Neural cell (in vitro differentiated cells): ENCODE measurements around the gene ASIC3. TPM values are rescaled to one million over a fixed set of nuclear protein-coding genes. Genes with fewer than 3 reads are reported as not detected.

Source experiments
- H2AFZ ChIP-seq: fragments of 200-600, 300-800 bp; sonication (generic), shearing (Covaris generic); 2 replicates; pipeline ENCODE4 v1.6.0; 2014; ENCODE audit warnings: low read depth, mild to moderate bottlenecking, antibody characterized with exemption, low read length, moderate library complexity
- H3F3A ChIP-seq: fragments of 200-600 bp; shearing (Covaris generic); 2 replicates; pipeline ENCODE4 v1.6.1; 2016; ENCODE audit warnings: mild to moderate bottlenecking, moderate library complexity, mixed read lengths, antibody characterized with exemption, low read length; ENCODE audit not compliant: insufficient read depth, poor library complexity, severe bottlenecking
- H3K27ac ChIP-seq: fragments of 200-600, 300-800 bp; sonication (generic), shearing (Covaris generic); 2 replicates; pipeline ENCODE4 v1.5.1; 2014; ENCODE audit warnings: mild to moderate bottlenecking, low read length, moderate library complexity
- H3K27me3 ChIP-seq: fragments of 300-800, 200-600 bp; sonication (generic), shearing (Covaris generic); 2 replicates; pipeline ENCODE4 v1.6.0; 2014; ENCODE audit warnings: mild to moderate bottlenecking, low read depth, low read length, moderate library complexity; ENCODE audit not compliant: insufficient read depth
- H3K36me3 ChIP-seq: fragments of 300-800, 200-600 bp; sonication (generic), shearing (Covaris generic); 2 replicates; pipeline ENCODE4 v1.5.1; 2014; ENCODE audit warnings: mild to moderate bottlenecking, antibody characterized with exemption, low read length, moderate library complexity; ENCODE audit not compliant: insufficient read depth
- H3K4me2 ChIP-seq: fragments of 300-800, 200-600 bp; sonication (generic), shearing (Covaris generic); 2 replicates; pipeline ENCODE4 v1.6.0; 2014; ENCODE audit warnings: mild to moderate bottlenecking, low read length
- H3K4me3 ChIP-seq: fragments of 300-800, 200-600 bp; sonication (generic), shearing (Covaris generic); 2 replicates; pipeline ENCODE4 v1.5.1; 2014; ENCODE audit warnings: mild to moderate bottlenecking, low read length, moderate library complexity
- H3K79me2 ChIP-seq: fragments of 200-600 bp; shearing (Covaris generic); replicated peaks from 2 replicates; pipeline ENCODE4 v1.6.0; 2014; ENCODE audit warnings: mild to moderate bottlenecking, low read length, moderate library complexity; ENCODE audit not compliant: insufficient read depth
- H3K9ac ChIP-seq: fragments of 300-800, 200-600 bp; sonication (generic), shearing (Covaris generic); 2 replicates; pipeline ENCODE4 v1.6.1; 2016; ENCODE audit warnings: mild to moderate bottlenecking, low read length, mixed read lengths
- H3K9me2 ChIP-seq: fragments of 200-600 bp; shearing (Covaris generic); 2 replicates; pipeline ENCODE4 v1.6.1; 2016; ENCODE audit warnings: mild to moderate bottlenecking, low read length, mixed read lengths; ENCODE audit not compliant: insufficient read depth
- H3K9me3 ChIP-seq: fragments of 200-600, 300-800 bp; sonication (generic), shearing (Covaris generic); 2 replicates; pipeline ENCODE4 v1.6.1; 2016; ENCODE audit warnings: mild to moderate bottlenecking, mixed run types, low read length, moderate library complexity, mixed read lengths
- H4K20me1 ChIP-seq: fragments of 200-600 bp; shearing (Covaris generic); 2 replicates; pipeline ENCODE4 v1.6.1; 2016; ENCODE audit warnings: mild to moderate bottlenecking, mixed run types; ENCODE audit not compliant: insufficient read depth
- EP300 ChIP-seq: fragments of 450-650 bp; conservative IDR thresholded peaks from 2 replicates; pipeline ENCODE4 v1.6.1; 2014; ENCODE audit warnings: antibody characterized with exemption, mild to moderate bottlenecking, moderate library complexity; ENCODE audit not compliant: poor library complexity, severe bottlenecking
- EZH2 ChIP-seq: fragments of 200-600, 300-800 bp; shearing (Covaris generic), sonication (generic); IDR thresholded peaks from 2 replicates; pipeline ENCODE4 v1.6.1; 2014; ENCODE audit warnings: antibody characterized with exemption, low read length, borderline replicate concordance, mild to moderate bottlenecking; ENCODE audit not compliant: insufficient read depth, poor library complexity, severe bottlenecking
- MXI1 ChIP-seq: fragments of 450-650 bp; conservative IDR thresholded peaks from 2 replicates; pipeline ENCODE4 v1.6.1; 2014; ENCODE audit warnings: antibody characterized with exemption, mild to moderate bottlenecking; ENCODE audit not compliant: poor library complexity, severe bottlenecking
- POLR2AphosphoS5 ChIP-seq: IDR thresholded peaks from 2 replicates; pipeline ENCODE4 v1.6.1; 2012
- RAD21 ChIP-seq: fragments of 450-650 bp; conservative IDR thresholded peaks from 2 replicates; pipeline ENCODE4 v1.6.1; 2014; ENCODE audit warnings: antibody characterized with exemption, mild to moderate bottlenecking, moderate library complexity
- SMC3 ChIP-seq: fragments of 450-650 bp; conservative IDR thresholded peaks from 2 replicates; pipeline ENCODE4 v1.6.1; 2014; ENCODE audit warnings: antibody characterized with exemption, mild to moderate bottlenecking, moderate library complexity; ENCODE audit not compliant: poor library complexity
- TAF1 ChIP-seq: IDR thresholded peaks from 2 replicates; pipeline ENCODE4 v1.6.1; 2012; ENCODE audit warnings: low read depth
- polyA plus RNA-seq: library from polyadenylated mRNA; depleted of rRNA; stranded (reverse); fragments of >200 nt; gene quantifications from 2 replicates; pipeline ENCODE4 v1.2.3, GENCODE V29; 2014
- TF ChIP-seq, protein P1 (sequence below): IDR thresholded peaks from 2 replicates; pipeline ENCODE4 v1.6.1; 2012; ENCODE audit warnings: borderline replicate concordance
- TF ChIP-seq, protein P2 (sequence below): fragments of 450-650 bp; IDR thresholded peaks from 2 replicates; pipeline ENCODE4 v1.5.1; 2014; ENCODE audit warnings: antibody characterized with exemption, mild to moderate bottlenecking, moderate library complexity; ENCODE audit not compliant: poor library complexity, severe bottlenecking

The ASIC3 gene
- polyA plus RNA-seq, 1 donor from 2014 or later = 3.3 TPM

DNA sequence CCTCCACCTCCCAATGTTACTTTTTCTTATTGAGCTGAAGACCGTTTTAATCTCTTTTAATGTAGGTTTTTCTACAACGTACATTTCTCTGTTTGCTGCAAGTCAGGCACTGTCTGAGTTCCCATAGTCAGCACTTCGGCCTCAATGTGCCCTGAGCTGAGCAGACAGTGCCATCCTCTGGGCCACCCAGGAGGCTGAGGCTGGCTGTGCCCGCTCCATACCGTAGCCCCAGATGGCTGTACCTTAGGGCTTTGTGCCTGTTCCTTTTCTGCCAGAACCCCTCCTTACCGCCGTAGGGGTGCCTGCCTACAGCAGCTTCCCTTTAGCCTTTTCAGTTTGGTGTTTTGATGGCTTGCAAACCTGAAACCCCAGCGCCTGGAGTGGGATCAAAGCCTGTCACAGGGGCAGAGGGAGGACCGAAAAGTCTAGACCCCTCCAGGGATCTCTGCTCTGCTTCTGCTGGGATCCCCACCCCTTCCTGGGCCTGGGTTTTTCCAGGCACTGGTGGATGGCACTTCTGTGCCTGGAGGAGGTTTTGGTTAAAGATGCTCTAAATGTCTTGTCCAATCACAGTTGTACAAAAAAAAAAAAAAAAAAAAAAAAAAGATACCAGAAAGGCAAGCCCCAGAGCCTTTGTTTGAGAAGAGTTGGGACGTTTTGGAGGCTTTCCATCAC lies 46.9 kb downstream of the ASIC3 start:
- no peak overlapping the region for H3K27ac ChIP-seq

DNA sequence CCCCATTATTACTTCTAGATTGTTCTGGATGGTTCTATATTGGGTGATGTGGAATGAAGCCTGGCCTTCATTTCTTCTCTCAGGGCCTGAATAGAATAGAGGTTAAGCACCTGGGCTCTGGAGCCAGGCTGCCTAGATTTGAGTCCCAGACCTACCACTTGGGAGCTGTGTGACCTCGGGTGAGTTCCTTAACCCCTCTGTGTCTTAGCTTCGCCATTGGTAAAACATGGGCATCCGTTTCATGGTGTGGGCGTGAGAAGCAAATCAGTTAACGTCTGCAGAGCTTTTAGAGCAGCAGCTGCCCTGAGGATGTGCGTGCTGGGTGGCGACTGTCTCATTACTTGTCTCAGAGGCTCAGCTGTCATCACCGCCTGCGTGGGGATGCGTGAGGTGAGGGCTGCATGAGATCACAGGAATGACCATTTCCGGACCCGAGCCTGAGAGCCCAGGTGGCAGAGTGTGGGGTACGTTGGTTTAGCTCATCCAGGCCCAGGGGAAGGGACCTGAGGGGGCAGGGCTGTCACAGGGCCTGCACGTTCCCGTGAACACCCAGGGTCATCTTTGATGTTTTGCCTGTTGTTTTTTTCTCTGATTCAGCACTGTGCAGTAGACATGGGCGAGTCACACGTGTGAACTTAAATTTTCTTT lies 47.6 kb downstream of the ASIC3 start:
- TF ChIP-seq, protein P1, sequence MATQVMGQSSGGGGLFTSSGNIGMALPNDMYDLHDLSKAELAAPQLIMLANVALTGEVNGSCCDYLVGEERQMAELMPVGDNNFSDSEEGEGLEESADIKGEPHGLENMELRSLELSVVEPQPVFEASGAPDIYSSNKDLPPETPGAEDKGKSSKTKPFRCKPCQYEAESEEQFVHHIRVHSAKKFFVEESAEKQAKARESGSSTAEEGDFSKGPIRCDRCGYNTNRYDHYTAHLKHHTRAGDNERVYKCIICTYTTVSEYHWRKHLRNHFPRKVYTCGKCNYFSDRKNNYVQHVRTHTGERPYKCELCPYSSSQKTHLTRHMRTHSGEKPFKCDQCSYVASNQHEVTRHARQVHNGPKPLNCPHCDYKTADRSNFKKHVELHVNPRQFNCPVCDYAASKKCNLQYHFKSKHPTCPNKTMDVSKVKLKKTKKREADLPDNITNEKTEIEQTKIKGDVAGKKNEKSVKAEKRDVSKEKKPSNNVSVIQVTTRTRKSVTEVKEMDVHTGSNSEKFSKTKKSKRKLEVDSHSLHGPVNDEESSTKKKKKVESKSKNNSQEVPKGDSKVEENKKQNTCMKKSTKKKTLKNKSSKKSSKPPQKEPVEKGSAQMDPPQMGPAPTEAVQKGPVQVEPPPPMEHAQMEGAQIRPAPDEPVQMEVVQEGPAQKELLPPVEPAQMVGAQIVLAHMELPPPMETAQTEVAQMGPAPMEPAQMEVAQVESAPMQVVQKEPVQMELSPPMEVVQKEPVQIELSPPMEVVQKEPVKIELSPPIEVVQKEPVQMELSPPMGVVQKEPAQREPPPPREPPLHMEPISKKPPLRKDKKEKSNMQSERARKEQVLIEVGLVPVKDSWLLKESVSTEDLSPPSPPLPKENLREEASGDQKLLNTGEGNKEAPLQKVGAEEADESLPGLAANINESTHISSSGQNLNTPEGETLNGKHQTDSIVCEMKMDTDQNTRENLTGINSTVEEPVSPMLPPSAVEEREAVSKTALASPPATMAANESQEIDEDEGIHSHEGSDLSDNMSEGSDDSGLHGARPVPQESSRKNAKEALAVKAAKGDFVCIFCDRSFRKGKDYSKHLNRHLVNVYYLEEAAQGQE = no peak
- TF ChIP-seq, protein P2, sequence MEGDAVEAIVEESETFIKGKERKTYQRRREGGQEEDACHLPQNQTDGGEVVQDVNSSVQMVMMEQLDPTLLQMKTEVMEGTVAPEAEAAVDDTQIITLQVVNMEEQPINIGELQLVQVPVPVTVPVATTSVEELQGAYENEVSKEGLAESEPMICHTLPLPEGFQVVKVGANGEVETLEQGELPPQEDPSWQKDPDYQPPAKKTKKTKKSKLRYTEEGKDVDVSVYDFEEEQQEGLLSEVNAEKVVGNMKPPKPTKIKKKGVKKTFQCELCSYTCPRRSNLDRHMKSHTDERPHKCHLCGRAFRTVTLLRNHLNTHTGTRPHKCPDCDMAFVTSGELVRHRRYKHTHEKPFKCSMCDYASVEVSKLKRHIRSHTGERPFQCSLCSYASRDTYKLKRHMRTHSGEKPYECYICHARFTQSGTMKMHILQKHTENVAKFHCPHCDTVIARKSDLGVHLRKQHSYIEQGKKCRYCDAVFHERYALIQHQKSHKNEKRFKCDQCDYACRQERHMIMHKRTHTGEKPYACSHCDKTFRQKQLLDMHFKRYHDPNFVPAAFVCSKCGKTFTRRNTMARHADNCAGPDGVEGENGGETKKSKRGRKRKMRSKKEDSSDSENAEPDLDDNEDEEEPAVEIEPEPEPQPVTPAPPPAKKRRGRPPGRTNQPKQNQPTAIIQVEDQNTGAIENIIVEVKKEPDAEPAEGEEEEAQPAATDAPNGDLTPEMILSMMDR = no peak
- TF ChIP-seq MXI1 = no peak
- no peak for TF ChIP-seq EZH2
- no peak for TF ChIP-seq SMC3
- TF ChIP-seq POLR2AphosphoS5 = no peak
- TF ChIP-seq EP300 = no peak
- TF ChIP-seq RAD21 = no peak
- H3F3A ChIP-seq = no peaks in the 10 kb centered on the region
- H3K4me3 ChIP-seq = no peak overlapping the region
- H3K4me2 ChIP-seq = no peak overlapping the region
- H3K9ac ChIP-seq = no peak overlapping the region
- no peaks in the 10 kb centered on the region for H3K9me3 ChIP-seq
- H3K9me2 ChIP-seq = no peaks in the 10 kb centered on the region
- H3K36me3 ChIP-seq = no peaks in the 10 kb centered on the region
- H2AFZ ChIP-seq = no peak overlapping the region
- peaks cover 63% of the 10 kb centered on the region for H3K79me2 ChIP-seq
- no peaks in the 10 kb centered on the region for H3K27me3 ChIP-seq
- H4K20me1 ChIP-seq = peaks cover 21% of the 10 kb centered on the region
- no peak overlapping the region for H3K27ac ChIP-seq

More for the DNA sequence above, 46.9 kb downstream of the ASIC3 start:
- Histone ChIP-seq H3K27me3 (no peaks in the 10 kb centered on the region), H3K4me2 (no peak overlapping the region), H3F3A (no peaks in the 10 kb centered on the region), H3K79me2 (peaks cover 68% of the 10 kb centered on the region), H3K9me2 (no peaks in the 10 kb centered on the region), H3K4me3 (no peak overlapping the region), H3K36me3 (no peaks in the 10 kb centered on the region), H3K9me3 (no peaks in the 10 kb centered on the region), H2AFZ (no peak overlapping the region), H4K20me1 (peaks cover 24% of the 10 kb centered on the region), H3K9ac (no peak overlapping the region)
- TF ChIP-seq, protein P2 = no peak
- no peak for TF ChIP-seq SMC3
- TF ChIP-seq, protein P1 = no peak
- TF ChIP-seq EZH2 = no peak
- TF ChIP-seq RAD21 = no peak
- TF ChIP-seq EP300 = no peak
- TF ChIP-seq POLR2AphosphoS5 = no peak
- no peak for TF ChIP-seq MXI1
- TF ChIP-seq TAF1 = no peak
